Natural killer cell (primary cell): ENCODE measurements around the gene CRTAC1. TPM values are rescaled to one million over a fixed set of nuclear protein-coding genes. Genes with fewer than 3 reads are reported as not detected.

ENCODE experiments used
- ATAC-seq, 3 donors: fragments of 150-1000 bp in 2 of 3; fragments of 200-7000 bp in 1 of 3; cut with Tn5 transposase; 1 replicate in 1 of 3; 2 replicates in 2 of 3; pipeline ENCODE4 v1.10.0; 2021; ENCODE audit warnings: mild to moderate bottlenecking in 2 of 3, moderate library complexity in 2 of 3
- DNase-seq, 2 donors: peaks; one replicate each; pipeline versions ENCODE4 v3.0.0 to v3.0.0-alpha.2; 2013 to 2021; ENCODE audit warnings: mixed read lengths in 1 of 2
- H3K27ac ChIP-seq: one replicate; pipeline ENCODE4 v1.5.1; 2013; ENCODE audit warnings: mild to moderate bottlenecking, low read length
- H3K27me3 ChIP-seq: one replicate; pipeline ENCODE4 v1.6.1; 2013; ENCODE audit warnings: low read length; ENCODE audit not compliant: control insufficient read depth, insufficient read depth
- H3K36me3 ChIP-seq: one replicate; pipeline ENCODE4 v1.6.1; 2013; ENCODE audit warnings: low read length; ENCODE audit not compliant: control insufficient read depth, insufficient read depth
- H3K4me1 ChIP-seq: one replicate; pipeline ENCODE4 v1.6.1; 2013; ENCODE audit warnings: low read length; ENCODE audit not compliant: control insufficient read depth, insufficient read depth
- H3K4me3 ChIP-seq: one replicate; pipeline ENCODE4 v1.5.1; 2013; ENCODE audit warnings: low read length
- H3K9me3 ChIP-seq: one replicate; pipeline ENCODE4 v1.6.1; 2013; ENCODE audit warnings: low read length; ENCODE audit not compliant: control insufficient read depth, insufficient read depth
- H3K27ac Mint-ChIP-seq, 2 donors: one replicate each; pipeline ENCODE4 v1.8.0; 2022; ENCODE audit warnings: mild to moderate bottlenecking in 2 of 2, mixed read lengths in 2 of 2, moderate library complexity in 1 of 2
- H3K27me3 Mint-ChIP-seq, 2 donors: one replicate each; pipeline ENCODE4 v1.8.0; 2022; ENCODE audit warnings: low read depth in 2 of 2, mixed read lengths in 2 of 2
- H3K36me3 Mint-ChIP-seq: one replicate; pipeline ENCODE4 v1.8.0; 2022; ENCODE audit warnings: mixed read lengths
- H3K4me1 Mint-ChIP-seq, 2 donors: one replicate each; pipeline ENCODE4 v1.8.0; 2022; ENCODE audit warnings: mixed read lengths in 2 of 2
- H3K4me3 Mint-ChIP-seq: one replicate; pipeline ENCODE4 v1.8.0; 2022; ENCODE audit warnings: mild to moderate bottlenecking, moderate library complexity, mixed read lengths
- H3K9me3 Mint-ChIP-seq, 2 donors: one replicate each; pipeline ENCODE4 v1.8.0; 2022; ENCODE audit warnings: mixed read lengths in 2 of 2
- WGBS: methylation state at CpG from one replicate; pipeline ENCODE4 v1.1.7; 2013; ENCODE audit warnings: missing lambda C conversion rate; ENCODE audit not compliant: insufficient coverage; 5-methylcytosine and 5-hydroxymethylcytosine counted together
- intact Hi-C: fragments of 100-400 bp; cut with micrococcal nuclease; formaldehyde crosslinking; loops from one replicate; pipeline ENCODE4 v1.14.2; 2022
- total RNA-seq, 4 donors: library from RNA; stranded (reverse); fragments of 120-200 nt in 1 of 4; gene quantifications; one replicate each; pipeline versions ENCODE4 v1.2.3 to v1.2.4, GENCODE V29; 2013 to 2022
- TF ChIP-seq, protein P1 (sequence below): fragments of 200-600 bp; IDR thresholded peaks from one replicate; pipeline ENCODE4 v1.8.0; 2022; ENCODE audit warnings: antibody characterized with exemption

The CRTAC1 gene
- total RNA-seq, 3 donors from 2014 or later (not counting 1 experiment from before 2014, with no cell fraction given) = not detected

- Mint-ChIP-seq H3K36me3 (no peaks in the 10 kb centered on the region), H3K4me3 (no peak overlapping the region)
- intact Hi-C loops = no loop called here
These were observed 148.0 kb downstream of the CRTAC1 start for GRCh38 chr10:97882142-97883091.

GRCh38 chr10:97880109-97880508, 150.3 kb downstream of the CRTAC1 start:
- peaks cover 14 to 15% of the 10 kb centered on the region in 2 donors for H3K27me3 Mint-ChIP-seq
- TF ChIP-seq, protein P1, sequence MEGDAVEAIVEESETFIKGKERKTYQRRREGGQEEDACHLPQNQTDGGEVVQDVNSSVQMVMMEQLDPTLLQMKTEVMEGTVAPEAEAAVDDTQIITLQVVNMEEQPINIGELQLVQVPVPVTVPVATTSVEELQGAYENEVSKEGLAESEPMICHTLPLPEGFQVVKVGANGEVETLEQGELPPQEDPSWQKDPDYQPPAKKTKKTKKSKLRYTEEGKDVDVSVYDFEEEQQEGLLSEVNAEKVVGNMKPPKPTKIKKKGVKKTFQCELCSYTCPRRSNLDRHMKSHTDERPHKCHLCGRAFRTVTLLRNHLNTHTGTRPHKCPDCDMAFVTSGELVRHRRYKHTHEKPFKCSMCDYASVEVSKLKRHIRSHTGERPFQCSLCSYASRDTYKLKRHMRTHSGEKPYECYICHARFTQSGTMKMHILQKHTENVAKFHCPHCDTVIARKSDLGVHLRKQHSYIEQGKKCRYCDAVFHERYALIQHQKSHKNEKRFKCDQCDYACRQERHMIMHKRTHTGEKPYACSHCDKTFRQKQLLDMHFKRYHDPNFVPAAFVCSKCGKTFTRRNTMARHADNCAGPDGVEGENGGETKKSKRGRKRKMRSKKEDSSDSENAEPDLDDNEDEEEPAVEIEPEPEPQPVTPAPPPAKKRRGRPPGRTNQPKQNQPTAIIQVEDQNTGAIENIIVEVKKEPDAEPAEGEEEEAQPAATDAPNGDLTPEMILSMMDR = no peak

More at GRCh38 chr10:97882142-97883091, 148.0 kb downstream of the CRTAC1 start:
- peak overlapping the region in 1 of 2 donors; percentile 70 for H3K27ac Mint-ChIP-seq
- no peaks in the 10 kb centered on the region for H3K9me3 ChIP-seq
- peaks cover 9 to 20% of the 10 kb centered on the region in 2 donors for H3K4me1 Mint-ChIP-seq
- H3K4me1 ChIP-seq = peaks cover 13% of the 10 kb centered on the region
- no peak overlapping the region for H3K4me3 ChIP-seq
- H3K27ac ChIP-seq = no peak overlapping the region
- TF ChIP-seq, protein P1 = no peak
- H3K27me3 ChIP-seq = no peaks in the 10 kb centered on the region
- DNase-seq (peak in 1 of 2 donors; percentile 23), ATAC-seq (peak; percentile 40 to 74 (median 60))
- WGBS = 63% methylated on average over 11 of the region's 11 CpGs
- H3K9me3 Mint-ChIP-seq = no peaks in the 10 kb centered on the region
- peaks cover 14 to 16% of the 10 kb centered on the region in 2 donors for H3K27me3 Mint-ChIP-seq
- no peaks in the 10 kb centered on the region for H3K36me3 ChIP-seq

GRCh38 chr10:97879241-97879640, 151.2 kb downstream of the CRTAC1 start:
- no peaks in the 10 kb centered on the region for H3K27me3 ChIP-seq
- H3K36me3 ChIP-seq = no peaks in the 10 kb centered on the region
- ATAC-seq (no peak), DNase-seq (no peak)
- H3K27me3 Mint-ChIP-seq = peaks cover 14 to 16% of the 10 kb centered on the region in 2 donors
- 92% methylated on average over 5 of the region's 5 CpGs for WGBS
- H3K27ac ChIP-seq = no peak overlapping the region
- H3K27ac Mint-ChIP-seq = no peak overlapping the region
- H3K9me3 ChIP-seq = no peaks in the 10 kb centered on the region
- peaks cover 9 to 16% of the 10 kb centered on the region in 2 donors for H3K4me1 Mint-ChIP-seq
- intact Hi-C loops = no loop called here
- peaks cover 13% of the 10 kb centered on the region for H3K4me1 ChIP-seq
- H3K4me3 Mint-ChIP-seq = no peak overlapping the region
- TF ChIP-seq, protein P1 = no peak
- no peak overlapping the region for H3K4me3 ChIP-seq
- no peaks in the 10 kb centered on the region for H3K36me3 Mint-ChIP-seq
- no peaks in the 10 kb centered on the region for H3K9me3 Mint-ChIP-seq

More at GRCh38 chr10:97880109-97880508, 150.3 kb downstream of the CRTAC1 start:
- ATAC-seq (no peak), DNase-seq (no peak)
- intact Hi-C loops = no loop called here
- Histone ChIP-seq H3K27ac (no peak overlapping the region), H3K4me3 (no peak overlapping the region), H3K36me3 (no peaks in the 10 kb centered on the region), H3K27me3 (no peaks in the 10 kb centered on the region), H3K9me3 (no peaks in the 10 kb centered on the region), H3K4me1 (peaks cover 13% of the 10 kb centered on the region)
- H3K9me3 Mint-ChIP-seq = no peaks in the 10 kb centered on the region
- H3K36me3 Mint-ChIP-seq = no peaks in the 10 kb centered on the region
- H3K4me1 Mint-ChIP-seq = peaks cover 9 to 19% of the 10 kb centered on the region in 2 donors
- WGBS = 96% methylated on average over 10 of the region's 10 CpGs
- no peak overlapping the region for H3K4me3 Mint-ChIP-seq
- no peak overlapping the region for H3K27ac Mint-ChIP-seq
